T-helper 1 cell treated with Interleukin-12 subunit alpha and Interleukin-12 subunit beta and Interleukin-4 antibody, amounts not matched to agents 30 ng/mL and 1 ng/mL, for 36 hours (primary cell): ENCODE results near the gene RPP21. TPM values are rescaled to one million over a fixed set of nuclear protein-coding genes. Genes with fewer than 3 reads are reported as not detected.
"Not testable (repeated sequence)": the region's sequence is repeated elsewhere in the genome, so short reads cannot be mapped to it uniquely, and the experiment has no call there.

Experiments
- intact Hi-C: fragments of 100-400 bp; cut with micrococcal nuclease; formaldehyde crosslinking; loops from one replicate; pipeline ENCODE4 v1.15.1; 2024
- total RNA-seq: library from RNA; stranded (reverse); gene quantifications from 2 replicates; pipeline ENCODE4 v1.2.3, GENCODE V29; 2022

Gene RPP21
- total RNA-seq, 1 donor from 2014 or later: 36.7 TPM

DNA sequence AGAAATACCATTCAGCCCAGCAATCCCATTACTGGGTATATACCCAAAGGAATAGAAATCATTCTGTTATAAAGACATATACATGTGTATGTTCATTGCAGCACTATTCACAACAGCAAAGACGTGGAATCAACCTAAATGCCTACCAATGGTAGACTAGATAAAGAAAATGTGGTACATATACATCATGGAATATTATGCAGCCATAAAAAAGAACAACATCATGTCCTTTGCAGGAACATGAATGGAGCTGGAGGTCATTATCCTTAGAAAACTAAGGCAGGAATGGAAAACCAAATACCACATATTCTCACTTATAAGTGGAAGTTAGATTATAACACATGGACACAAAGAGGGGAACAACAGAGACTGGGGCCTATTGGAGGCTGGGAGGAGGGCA lies 24.3 kb downstream of the RPP21 start:
- intact Hi-C loops: not testable (repeated sequence)

DNA sequence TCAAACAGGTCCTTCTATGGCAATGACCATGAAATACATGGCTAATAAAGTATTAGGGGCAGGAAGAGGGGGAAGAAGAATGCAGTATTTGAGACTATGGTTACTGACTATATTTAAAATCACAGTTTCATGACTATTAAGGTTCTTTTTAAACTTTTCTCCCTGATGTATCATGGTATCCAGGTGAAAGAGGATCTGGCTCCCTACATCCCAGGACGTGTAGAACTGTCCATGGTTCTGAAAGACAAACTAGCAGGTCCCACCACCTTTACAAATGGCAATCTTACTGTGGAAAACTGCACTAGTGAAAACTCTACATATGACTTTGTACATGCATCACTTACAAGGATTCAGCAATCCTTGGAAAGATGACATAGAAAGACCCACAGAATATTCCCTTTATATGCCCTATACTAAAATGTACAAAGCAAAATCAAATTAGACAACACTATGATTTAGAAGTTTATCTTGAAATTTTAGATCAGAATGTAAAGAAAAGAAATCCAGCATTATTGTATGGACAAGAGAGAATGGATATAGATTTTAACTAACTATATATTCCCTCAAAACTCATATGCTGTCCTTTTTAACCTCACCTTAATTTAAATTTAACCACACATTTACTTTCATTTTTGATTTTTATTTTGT lies 33.5 kb downstream of the RPP21 start:
- intact Hi-C loops: no loop called here

GRCh38 chr6:30380464-30380863 lies 35.5 kb downstream of the RPP21 start:
- intact Hi-C loops: no loop called here

DNA sequence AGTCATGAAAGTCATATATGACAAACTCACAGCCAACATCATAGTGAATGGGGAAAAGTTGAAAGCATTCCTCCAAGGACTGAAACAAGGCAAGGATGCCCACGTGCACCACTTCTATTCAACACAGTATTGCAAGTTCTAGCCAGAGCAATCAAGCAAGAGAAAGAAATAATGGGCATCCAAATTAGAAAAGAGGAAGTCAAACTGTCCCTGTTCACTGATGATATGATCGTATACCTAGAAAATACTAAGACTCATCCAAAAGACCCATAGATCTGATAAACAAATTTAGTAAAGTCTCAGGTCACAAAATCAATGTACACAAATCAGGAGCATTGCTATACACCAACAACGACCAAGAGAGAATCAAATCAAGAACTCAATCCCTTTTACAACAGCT lies 41.2 kb downstream of the RPP21 start:
- intact Hi-C loops: no loop called here

GRCh38 chr6:30391240-30391639 lies 46.3 kb downstream of the RPP21 start:
- intact Hi-C loops: no loop called here

- intact Hi-C loops: no loop called here
Measured at GRCh38 chr6:30394139-30394538, 49.2 kb downstream of the RPP21 start.

Other genes starting within 250 kb of the RPP21 start
- not detected in 2 replicates for gene TRIM31, start 232.1 kb upstream of the RPP21 start, total RNA-seq
- gene TRIM40, start 209.0 kb upstream of the RPP21 start, total RNA-seq: not detected in 2 replicates
- gene TRIM10, start 183.9 kb upstream of the RPP21 start, total RNA-seq: 0.34 and 0.37 TPM in 2 replicates
- gene TRIM15, start 181.6 kb upstream of the RPP21 start, total RNA-seq: 0.76 and 0.78 TPM in 2 replicates
- 72.4 and 74.2 TPM in 2 replicates for gene TRIM26, start 131.8 kb upstream of the RPP21 start, total RNA-seq
- 11.3 and 13.9 TPM in 2 replicates for gene TRIM39, start 18.2 kb upstream of the RPP21 start, total RNA-seq
- 499 and 512 TPM in 2 replicates for gene HLA-E, start 144.4 kb downstream of the RPP21 start, total RNA-seq
- 49.4 and 49.7 TPM in 2 replicates for gene GNL1, start 211.3 kb downstream of the RPP21 start, total RNA-seq
- 22.1 and 22.7 TPM in 2 replicates for gene PRR3, start 212.1 kb downstream of the RPP21 start, total RNA-seq
- gene ABCF1, start 226.3 kb downstream of the RPP21 start, total RNA-seq: 103 and 104 TPM in 2 replicates